ENCODE measurements around the gene OR5H1. TPM values are rescaled to one million over a fixed set of nuclear protein-coding genes. Genes with fewer than 3 reads are reported as not detected.
"Not testable (repeated sequence)": the region's sequence is repeated elsewhere in the genome, so short reads cannot be mapped to it uniquely, and the experiment has no call there.

OR5H1 gene
- total RNA-seq (2014; rRNA removed; shearing (Covaris generic)), result not detected in 2 replicates

DNA sequence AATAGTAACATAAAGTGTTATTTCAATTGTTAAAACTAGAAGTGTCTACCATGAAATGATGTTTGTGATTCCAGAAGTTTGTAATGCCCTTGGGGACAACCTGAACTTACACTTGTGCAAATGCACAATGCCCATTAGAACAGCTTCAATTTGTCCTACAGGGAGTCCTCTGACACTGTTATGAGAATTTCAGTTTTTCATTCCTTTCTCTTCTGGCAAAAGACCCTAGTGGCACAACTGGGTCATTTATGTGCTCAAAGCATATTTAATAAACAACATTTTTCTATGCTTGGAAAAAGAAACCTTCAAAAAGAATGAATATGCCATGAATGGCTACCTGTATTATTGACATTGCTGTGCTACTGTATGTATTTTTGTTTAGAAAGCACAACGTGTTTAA is at the start of gene OR5H1:
Gene OR5H1 (plus strand): TSS at position 301 of the 400 bp plus-strand sequence. CDS start 1,977 bp downstream, outside the sequence.
- no peak for DNase-seq (ENCODE audit: low read depth)

DNA sequence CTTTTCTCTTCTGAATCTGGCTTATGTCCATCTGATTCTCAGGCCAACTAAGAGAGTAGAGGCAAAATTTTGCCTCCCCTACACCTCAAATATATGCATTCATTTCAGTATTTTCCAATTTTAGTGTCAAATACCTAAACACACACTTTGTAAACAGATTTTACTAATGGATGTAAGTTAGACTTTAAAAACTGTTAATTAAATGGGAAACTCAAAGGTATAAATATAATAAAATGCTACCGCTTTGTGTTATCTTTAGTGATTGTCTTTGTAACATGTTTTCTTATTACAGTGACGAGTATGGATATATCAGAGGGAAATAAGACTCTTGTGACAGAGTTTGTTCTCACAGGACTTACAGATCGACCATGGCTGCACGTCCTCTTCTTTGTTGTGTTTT is 43.6 kb upstream of the OR5H1 start, which contains the start of gene OR5AC2:
Gene OR5AC2 (plus strand): TSS at position 301 of the 400 bp plus-strand sequence. CDS start 0 bp downstream, at position 301.
- no peak for DNase-seq (ENCODE audit: low read depth)

DNA sequence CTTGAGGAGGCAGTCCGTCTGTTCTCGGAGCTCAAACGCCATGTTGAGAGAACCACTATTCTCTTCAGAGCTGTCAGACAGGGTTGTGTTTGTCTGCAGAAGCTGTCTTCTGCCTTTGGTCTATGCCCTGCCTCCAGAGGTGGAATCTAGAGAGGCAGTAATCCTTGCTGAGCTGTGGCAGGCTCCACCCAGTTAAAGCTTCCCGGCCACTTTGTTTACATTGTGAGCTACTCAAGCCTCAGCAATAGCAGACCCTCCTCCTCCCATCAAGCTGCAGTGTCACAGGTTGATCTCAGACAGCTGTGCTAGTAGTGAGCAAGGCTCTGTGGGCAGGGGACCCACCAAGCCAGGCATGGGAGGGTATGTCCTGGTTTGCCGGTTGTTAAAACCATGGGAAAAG is 34.6 kb upstream of the OR5H1 start:
- DNase-seq (ENCODE audit: low read depth), result peak; percentile 22

DNA sequence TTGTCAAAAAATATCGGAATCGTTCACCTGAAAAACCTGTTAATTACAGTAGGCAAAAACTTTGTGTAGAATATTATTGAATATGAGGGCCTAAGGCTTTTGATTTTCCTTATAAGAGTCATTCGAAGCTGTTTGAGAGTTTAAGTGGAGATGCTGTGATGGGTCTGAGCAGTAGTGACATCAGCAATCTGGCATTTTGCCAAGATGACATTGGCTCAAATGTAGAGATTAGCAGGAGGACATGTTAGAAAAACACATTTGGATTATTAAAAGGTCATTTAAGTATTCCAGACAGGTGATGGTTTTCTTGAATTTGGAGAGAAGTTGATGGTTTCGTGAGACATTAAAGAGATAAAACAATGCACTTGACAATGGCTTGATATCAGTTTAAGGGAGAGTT is 30.7 kb upstream of the OR5H1 start:
- peak; percentile 10 for DNase-seq (ENCODE audit: low read depth)

DNA sequence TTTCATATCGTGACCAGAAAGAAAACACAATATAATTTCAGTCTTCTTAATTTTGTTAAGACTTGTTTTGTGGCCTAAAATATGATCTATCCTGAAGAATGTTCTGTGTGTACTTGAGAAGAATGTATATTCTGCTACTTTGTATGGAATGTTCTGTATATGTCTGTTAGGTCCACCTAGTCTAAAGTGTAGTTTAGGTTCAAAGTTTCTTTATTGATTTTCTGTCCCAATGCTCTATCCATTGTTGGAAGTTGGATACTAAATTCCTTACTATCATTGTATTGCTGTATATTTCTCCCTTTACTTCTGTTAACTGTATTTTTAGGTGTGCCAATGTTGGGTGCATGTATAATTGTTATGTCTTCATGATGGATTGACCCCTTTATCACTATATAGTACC is 22.4 kb upstream of the OR5H1 start:
- DNase-seq (ENCODE audit: low read depth), result no peak

DNA sequence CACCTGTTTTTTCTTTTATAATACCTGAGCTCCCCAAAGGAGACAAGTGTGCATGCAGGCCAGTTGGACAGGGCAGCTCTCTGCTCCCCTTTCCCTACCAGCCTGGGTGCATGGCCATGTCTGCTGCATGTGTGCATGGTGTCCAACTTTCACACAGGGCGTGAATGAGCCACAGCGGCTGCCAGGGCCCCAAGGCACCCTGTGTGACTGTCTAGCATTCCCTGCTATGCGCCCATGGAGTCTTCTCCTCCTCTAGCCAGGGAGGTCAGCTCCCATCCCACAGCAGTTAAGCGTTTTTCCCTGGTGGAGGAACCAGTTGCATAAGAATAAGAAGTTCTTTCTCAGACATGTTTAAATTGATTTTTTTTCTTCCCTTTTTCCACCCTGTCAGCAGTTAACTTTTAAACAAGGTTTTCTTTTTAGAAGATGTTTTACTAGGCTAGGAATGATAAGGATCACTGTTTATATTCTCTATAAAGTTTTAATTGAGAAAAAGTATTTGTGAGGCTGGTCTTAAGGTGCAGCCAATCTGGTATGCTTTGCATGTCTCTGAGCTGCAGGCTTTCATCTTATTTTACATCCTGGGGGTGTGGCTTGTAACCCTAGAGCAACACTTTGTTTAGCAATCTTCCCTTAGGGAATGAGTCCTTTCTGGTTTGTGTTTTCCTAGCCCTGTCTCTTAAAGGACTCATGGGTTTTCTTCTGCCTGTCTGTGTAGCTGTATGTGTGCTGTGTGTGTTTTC is 20.5 kb upstream of the OR5H1 start:
- DNase-seq (ENCODE audit: low read depth), result peak; percentile 46

DNA sequence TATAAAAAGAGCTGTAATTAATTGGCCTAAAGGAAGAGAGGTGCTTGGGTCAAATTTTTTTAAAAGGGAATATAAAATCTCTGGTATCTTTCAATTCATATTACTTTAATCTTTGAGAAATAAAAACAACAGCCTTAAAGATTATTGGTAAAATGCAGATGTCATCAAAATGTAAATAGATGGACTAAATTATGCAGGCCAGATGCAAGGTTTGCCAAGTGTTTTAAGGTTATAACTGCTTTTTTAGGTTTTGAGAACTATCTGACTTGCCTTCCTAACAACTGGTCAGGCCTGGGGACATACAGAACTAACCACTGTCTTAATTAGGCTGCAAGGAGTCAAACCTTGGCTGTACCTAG is 20.0 kb upstream of the OR5H1 start:
- DNase-seq (ENCODE audit: low read depth), result no peak

DNA sequence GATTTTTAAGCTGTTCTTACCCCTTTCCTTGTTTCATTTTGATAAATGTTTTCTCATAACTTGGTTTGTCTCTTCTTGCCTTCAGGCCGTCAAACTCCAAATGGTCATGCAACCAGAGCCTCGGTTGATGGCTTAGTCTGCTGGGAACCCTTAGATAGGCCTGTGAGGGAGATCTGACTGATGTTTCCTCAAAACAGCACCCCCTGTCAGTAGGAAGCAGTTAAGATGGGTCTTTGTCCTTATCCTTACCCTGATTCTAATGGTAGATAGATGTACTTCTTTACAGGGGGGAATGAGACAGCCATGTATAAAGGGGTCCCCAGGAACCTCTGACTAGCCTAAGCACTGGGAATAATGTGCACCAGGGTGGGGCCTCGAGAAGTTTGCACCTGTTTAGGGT is 16.3 kb upstream of the OR5H1 start:
- no peak for DNase-seq (ENCODE audit: low read depth)

DNA sequence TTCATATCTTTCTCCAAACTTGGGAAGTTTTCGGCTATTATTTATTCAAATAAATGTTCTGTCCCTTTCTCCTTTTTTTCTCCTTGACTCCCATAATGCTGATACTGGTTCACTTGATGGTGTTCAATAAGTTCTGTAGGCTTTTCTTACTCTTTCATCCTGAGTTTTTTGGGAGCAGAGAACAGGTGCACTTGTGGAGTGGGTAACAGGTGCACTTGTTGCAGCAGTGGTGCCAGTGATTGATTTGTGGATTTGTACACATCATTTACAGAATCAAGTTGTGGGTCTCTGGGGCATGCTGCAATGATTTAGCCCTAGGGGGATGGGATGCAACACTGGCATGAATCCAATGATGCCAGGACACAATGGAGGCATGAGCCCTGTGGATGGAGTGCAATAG is 14.8 kb upstream of the OR5H1 start:
- no peak for DNase-seq (ENCODE audit: low read depth)

DNA sequence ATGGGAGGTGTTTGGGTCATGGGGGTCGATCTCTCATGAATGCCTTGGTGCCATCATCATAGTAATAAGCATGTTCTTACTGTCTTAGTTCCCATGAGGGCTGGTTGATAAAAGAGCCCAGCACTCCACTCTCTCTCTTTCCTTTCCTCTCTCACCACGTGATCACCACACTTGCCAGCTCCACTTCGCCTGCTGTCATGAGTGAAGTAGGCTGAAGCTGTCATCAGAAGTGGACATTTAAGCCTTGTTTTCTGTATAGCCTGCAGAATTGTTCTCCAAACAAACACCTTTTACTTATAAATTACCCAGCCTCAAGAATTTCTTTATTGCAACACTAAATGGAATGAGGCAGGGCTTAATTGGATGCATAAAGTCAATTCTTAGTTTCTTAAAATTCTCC is 6.1 kb downstream of the OR5H1 start:
- peak; percentile 11 for DNase-seq (ENCODE audit: low read depth)

DNA sequence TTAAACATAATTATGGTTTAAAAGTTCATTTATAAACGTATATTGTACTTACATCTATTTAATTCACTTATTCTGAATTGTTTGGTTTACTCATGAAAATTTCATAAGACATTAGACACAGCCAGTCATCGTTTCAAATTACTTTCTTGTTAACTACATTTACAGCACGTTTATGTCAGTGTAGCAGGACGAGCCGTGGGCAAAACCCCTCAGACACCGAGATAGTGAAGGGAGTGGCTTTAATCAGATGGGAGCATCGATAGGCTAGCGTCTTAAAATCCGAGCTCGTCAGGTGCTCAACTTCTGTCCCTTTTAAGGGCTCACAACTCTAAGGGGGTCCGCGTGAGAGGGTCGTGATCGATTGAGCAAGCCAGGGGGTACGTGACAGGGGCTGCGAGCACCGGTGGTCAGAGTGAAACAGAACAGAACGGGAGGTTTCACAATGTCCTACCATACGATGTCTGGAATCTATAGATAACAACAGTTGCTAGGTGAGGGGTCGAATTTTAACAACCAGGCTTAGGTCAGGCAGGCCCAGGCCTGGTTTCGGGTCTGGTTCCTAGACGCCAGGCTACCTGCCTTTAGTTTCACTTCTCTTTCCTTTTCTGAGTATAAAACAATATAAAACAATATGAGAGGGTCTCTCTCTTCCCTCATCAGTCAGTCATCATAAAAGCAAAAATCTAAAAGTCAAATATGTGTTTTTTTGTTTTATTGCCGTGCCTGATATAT is 7.5 kb downstream of the OR5H1 start:
- not testable (repeated sequence) for DNase-seq (ENCODE audit: low read depth)

DNA sequence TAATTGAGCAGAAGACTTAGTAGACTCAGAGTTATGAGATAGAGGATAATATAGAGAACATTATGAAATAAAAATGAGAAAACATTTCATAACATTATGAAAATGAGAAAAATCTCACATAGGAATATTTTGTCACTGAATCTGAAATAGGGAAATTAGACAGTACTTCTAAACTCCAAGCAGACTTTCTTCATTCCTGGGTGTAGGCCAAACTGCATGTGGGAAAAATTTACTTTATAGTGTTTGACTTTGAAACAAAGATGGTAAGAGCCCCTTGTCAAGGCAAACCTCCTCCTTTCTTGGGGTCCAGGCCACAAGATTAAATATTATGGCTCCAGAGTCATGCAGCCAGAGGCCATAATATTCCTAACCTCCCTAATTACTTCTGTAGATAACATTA is 10.0 kb downstream of the OR5H1 start:
- no peak for DNase-seq (ENCODE audit: low read depth)

DNA sequence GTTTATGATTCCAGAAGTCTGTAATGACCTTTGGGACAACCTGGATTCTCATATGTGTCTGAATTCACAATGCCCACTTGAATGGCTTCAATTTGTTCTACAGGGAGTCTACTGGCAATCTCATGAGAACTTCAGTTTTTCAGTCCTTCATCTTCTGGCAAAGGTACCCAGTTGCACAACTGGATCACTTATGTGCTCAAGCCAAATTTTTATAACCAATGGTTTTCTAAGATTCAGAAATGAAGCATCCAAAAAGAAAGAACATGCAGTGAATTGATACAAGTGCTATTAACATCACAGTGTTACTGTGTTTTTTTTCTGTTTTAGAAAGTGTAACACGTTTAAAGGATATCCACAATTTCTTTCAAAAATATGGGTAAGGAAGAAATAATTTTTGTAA is 16.7 kb downstream of the OR5H1 start, which contains the start of gene OR5H14:
Gene OR5H14 (plus strand): TSS at position 301 of the 400 bp plus-strand sequence. CDS start 1,907 bp downstream, outside the sequence.
- no peak for DNase-seq (ENCODE audit: low read depth)

DNA sequence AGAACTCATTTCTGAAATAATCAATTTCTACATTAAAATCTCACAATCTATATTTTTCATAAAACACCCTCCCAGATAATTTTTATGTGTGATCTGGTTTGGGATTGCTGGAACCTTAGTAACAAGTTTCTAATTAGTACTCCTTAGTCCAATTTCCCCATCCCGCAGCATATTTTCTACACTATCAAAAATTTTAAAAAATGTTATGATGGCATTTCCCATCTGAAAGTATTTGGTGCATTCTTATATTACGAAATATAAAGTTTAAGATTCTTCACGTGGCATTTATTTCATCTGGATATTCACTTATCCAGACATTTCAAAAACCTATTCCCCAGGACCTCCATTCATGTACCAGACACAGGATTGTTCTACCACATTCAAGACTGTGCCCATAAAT is 18.2 kb downstream of the OR5H1 start:
- DNase-seq (ENCODE audit: low read depth), result no peak

DNA sequence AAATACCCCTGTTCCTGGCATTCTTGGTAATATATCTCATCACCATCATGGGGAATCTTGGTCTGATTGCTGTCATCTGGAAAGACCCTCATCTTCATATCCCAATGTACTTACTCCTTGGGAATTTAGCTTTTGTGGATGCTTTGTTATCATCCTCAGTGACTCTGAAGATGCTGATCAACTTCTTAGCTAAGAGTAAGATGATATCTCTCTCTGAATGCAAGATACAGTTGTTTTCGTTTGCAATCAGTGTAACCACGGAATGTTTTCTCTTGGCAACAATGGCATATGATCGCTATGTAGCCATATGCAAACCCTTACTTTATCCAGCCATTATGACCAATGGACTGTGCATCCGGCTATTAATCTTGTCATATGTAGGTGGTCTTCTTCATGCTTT is 18.9 kb downstream of the OR5H1 start:
- DNase-seq (ENCODE audit: low read depth), result not testable (repeated sequence)

DNA sequence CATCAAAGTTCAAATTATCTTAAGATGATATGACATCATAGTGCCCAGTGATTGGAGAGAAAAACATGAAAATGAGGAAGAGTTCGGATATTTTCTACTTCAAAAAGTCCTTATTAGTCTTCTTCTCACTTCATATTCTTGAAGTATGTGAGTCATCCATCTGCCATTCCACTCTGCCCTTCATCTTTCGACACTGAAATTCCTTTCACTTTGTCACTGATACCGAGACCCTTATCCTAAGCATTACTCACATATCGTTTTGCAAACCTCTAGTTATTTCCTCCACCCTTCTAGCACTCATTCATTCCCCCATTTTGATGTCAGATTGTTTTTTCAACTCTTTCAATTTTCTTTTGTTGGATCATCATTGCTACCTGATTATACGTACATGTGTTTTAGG is 20.7 kb downstream of the OR5H1 start:
- peak; percentile 80 for DNase-seq (ENCODE audit: low read depth)

DNA sequence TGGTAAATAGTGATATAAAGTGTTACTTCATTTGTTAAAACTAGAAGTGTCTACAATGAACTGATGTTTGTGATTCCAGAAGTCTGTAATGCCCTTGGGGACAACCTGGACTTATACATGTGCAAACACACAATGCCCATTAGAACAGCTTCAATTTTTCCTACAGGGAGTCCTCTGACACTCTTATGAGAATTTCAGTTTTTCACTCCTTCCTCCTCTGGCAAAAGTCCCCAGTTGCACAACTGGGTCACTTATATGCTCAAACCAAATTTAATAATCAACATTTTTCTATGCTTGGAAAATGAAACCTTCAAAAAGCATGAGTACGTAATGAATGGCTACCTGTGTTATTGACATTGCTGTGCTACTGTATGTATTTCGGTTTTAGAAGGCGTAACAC is 35.9 kb downstream of the OR5H1 start, which contains the start of gene OR5H15:
Gene OR5H15 (plus strand): TSS at position 301 of the 400 bp plus-strand sequence. CDS start 2,004 bp downstream, outside the sequence.
- DNase-seq (ENCODE audit: low read depth), result no peak

DNA sequence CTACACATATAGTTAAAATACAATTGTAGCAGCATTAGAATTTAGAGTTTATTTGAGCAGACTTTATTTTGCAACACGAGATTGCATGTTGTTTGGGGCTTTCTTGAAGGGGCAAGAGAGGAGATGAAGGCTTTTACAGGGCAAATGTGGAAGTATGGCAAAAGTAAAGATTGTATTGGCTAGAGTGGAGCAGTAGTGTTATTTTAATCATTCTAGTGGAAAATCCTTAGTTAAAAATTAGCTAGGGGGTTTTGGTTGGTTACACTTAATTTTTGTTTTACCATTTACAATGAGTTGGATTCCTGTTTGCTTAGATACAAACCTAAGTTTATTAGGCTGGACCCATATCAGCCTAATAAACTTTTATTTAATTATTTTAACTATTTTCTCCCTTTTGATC is 40.5 kb downstream of the OR5H1 start:
- DNase-seq (ENCODE audit: low read depth), result no peak

DNA sequence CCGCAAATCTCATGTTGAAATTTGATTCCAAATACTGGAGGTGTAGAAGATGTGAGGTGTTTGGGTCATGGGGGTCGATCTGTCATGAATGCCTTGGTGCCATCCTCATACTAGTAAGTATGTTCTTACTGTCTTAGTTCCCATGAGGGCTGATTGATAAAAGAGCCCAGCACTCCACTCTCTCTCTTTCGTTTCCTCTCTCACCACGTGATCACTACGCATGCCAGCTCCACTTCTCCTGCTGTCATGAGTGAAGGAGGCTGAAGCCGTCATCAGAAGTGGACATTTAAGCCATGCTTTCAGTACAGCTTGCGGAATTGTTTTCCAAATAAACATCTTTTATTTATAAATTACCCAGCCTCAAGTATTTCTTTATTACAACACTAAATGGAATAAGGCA is 42.1 kb downstream of the OR5H1 start:
- peak; percentile 63 for DNase-seq (ENCODE audit: low read depth)

DNA sequence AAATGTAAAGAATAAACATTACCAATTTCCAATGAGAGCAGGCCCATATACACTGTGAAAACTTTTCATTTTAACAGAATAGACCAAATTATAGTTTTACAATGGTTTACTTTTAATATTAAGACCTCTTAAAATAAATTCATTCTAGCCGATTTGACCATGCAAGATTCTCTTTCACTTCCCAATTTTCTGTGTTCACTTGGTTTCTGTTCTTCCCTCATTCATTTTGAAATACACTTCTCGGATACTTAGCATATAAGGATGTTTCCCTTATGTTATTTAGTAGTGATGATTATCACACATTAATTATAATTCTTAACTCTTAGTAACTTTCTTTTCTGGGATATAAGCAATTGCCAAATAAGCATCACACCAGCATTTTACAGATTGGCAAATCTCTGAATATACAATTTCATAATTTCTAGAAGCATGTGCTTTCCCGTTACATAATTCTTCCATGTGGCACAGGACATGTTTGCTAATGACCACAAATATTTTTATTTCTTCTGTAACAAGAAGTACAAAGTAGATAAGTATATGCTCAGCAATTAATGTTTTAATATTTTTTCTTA is 49.9 kb downstream of the OR5H1 start:
- DNase-seq (ENCODE audit: low read depth), result no peak

DNA sequence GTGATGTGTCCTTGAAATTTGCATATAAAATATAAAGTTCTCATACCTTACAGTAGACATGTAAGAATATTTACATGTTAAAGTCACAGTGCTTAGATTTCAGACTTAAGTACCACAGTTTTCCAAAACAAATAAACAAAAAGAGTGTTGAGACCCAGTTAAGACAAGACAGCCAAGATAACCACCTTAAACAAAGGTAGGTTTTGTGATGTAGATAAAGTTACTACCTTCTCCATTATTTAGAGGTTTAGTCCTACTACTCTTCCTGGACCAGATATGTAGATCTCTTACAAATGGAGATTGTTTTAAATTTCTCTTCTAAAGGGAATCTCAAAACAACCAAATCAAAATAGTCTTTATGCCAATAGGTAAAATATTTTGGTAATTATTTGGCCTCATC is 51.7 kb downstream of the OR5H1 start:
- no peak for DNase-seq (ENCODE audit: low read depth)

DNA sequence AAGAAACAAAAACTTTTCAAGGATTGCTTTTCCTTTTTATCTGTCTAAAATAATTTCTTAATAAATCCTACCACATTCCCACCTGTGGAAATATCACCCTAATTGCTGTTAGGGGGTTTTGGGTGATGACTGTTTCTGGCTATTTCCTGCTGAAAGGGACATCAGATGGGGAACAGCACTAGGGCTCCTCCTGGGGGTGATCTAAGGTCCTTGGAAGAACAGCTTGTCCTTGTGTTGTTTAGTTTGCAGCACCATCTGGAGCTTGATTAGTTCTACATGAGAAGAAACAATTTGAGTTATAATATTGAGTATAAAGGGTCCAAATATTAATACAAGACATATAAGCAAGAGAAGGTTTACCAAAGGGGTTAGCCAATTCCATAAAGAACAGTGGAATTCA is 54.7 kb downstream of the OR5H1 start:
- DNase-seq (ENCODE audit: low read depth), result peak; percentile 53
